Fibroblast of pulmonary artery (primary cell): ENCODE results near the gene MYL7.

Experiments used
- DNase-seq: peaks from one replicate; pipeline ENCODE4 v3.0.0-alpha.2; 2010; ENCODE audit warnings: low read depth
- H3K4me3 ChIP-seq: replicated peaks from 2 replicates; pipeline ENCODE4 v1.5.1; 2011; ENCODE audit warnings: low read depth, mild to moderate bottlenecking, control low read depth, low read length, moderate library complexity
- TF ChIP-seq, protein P1 (sequence below): IDR thresholded peaks from 2 replicates; pipeline ENCODE4 v1.5.1; 2011; ENCODE audit warnings: mild to moderate bottlenecking, control low read depth, low read length, inconsistent platforms; ENCODE audit errors: missing control alignments

Gene MYL7

DNA sequence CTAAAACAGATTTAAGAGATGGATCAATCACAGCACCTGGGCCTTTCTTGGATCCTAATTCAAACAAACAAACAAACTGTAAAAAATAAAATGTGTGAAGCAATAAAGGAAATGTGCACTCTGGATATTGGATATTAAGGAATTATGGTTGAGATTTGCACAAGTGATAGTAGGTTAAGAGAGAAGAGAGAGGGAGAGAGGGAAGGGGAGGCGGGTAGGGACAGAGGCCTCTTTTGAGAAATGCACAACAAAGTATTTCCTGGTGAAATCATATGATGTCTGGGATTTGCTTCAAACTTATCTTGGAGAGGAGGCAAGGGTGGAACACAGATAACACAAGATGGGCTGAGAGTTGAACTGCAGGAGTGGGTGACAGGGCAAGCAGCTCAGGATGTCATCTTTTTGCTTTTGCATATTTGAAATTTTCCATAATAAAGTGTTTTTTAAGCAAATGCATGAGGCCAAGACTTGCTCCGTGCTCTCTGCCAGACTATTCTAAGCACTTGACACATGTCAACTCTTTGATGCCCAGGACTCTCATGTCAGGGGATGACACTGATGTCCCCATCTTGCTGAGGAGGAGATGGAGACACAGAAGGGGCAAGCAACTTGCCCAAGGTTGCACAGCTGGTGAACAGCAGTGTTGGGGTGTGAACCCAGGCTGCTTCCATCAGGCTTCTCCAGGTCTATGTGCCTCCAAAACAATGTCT lies 46.1 kb downstream of the MYL7 start:
- no peak overlapping the region for H3K4me3 ChIP-seq
- TF ChIP-seq, protein P1, sequence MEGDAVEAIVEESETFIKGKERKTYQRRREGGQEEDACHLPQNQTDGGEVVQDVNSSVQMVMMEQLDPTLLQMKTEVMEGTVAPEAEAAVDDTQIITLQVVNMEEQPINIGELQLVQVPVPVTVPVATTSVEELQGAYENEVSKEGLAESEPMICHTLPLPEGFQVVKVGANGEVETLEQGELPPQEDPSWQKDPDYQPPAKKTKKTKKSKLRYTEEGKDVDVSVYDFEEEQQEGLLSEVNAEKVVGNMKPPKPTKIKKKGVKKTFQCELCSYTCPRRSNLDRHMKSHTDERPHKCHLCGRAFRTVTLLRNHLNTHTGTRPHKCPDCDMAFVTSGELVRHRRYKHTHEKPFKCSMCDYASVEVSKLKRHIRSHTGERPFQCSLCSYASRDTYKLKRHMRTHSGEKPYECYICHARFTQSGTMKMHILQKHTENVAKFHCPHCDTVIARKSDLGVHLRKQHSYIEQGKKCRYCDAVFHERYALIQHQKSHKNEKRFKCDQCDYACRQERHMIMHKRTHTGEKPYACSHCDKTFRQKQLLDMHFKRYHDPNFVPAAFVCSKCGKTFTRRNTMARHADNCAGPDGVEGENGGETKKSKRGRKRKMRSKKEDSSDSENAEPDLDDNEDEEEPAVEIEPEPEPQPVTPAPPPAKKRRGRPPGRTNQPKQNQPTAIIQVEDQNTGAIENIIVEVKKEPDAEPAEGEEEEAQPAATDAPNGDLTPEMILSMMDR, result no peak
- DNase-seq, result peak; percentile 23

DNA sequence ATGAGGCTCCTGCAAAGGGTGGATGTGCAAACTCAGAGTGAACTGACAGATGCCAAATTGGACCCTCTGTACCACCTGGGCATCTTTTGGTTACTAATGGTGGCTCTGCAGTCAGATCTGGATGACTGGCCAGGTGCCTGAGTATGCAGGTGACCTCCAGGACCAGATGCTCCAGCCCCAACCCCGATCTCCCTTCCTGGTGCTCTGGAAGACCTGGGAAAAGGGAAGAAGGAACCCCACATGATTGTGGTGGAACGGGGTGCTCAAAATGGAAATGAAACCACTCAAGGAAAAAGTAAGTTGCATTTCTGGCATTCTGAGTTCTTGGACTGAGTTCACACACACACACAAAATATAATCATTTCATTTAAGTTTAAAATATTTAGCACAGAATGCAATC lies 46.8 kb downstream of the MYL7 start:
- TF ChIP-seq, protein P1, result no peak
- H3K4me3 ChIP-seq, result no peak overlapping the region
- DNase-seq, result peak; percentile 19

DNA sequence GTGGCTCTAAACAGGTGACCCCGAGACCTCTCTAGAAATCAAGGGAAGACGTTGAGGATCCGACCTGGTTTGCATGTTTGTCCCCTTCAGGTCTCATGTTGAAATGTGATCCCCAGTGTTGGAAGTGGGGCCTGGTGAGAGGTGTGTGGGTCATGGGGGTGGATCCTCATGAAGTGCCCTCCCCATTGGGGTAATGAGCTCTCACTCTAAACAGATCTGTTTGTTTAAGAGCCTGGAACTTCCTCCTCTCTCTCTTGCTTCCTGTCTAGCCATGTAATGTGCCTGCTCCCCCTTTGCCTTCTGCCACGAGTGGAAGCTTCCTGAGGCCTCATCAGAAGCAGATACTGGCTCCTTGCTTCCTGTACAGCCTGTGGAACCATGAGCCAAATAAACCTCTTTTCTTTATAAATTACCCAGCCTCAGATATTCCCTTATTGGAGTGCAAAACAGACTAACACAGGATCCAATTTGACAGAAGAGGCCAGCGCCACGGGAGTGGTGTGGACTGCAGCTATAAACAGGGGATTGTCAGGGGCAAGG lies 48.0 kb downstream of the MYL7 start:
- no peak for DNase-seq
- TF ChIP-seq, protein P1, result no peak
- no peak overlapping the region for H3K4me3 ChIP-seq
